HG02610 (cell line): ENCODE measurements around the gene CD200.
"Not testable (repeated sequence)": the region's sequence is repeated elsewhere in the genome, so short reads cannot be mapped to it uniquely, and the experiment has no call there.

ENCODE experiments used
- ATAC-seq: cut with Tn5 transposase; IDR thresholded peaks from one replicate; pipeline ENCODE4 v1.9.1; 2021; ENCODE audit warnings: mild to moderate bottlenecking, moderate library complexity; ENCODE audit not compliant: unreplicated experiment

Gene CD200

GRCh38 chr3:112384769-112385168 is 51.8 kb downstream of the CD200 start:
- ATAC-seq: no peak

GRCh38 chr3:112388972-112389371 is 56.0 kb downstream of the CD200 start:
- ATAC-seq: no peak

GRCh38 chr3:112389961-112390360 is 57.0 kb downstream of the CD200 start:
- ATAC-seq: no peak

- peak; percentile 75 for ATAC-seq
These were observed 58.1 kb downstream of the CD200 start for GRCh38 chr3:112390783-112391641.

- ATAC-seq: peak; percentile 29
These were observed 58.7 kb downstream of the CD200 start for GRCh38 chr3:112391648-112392047.

GRCh38 chr3:112392393-112393359 is 59.7 kb downstream of the CD200 start:
- ATAC-seq: no peak

GRCh38 chr3:112393360-112393728 is 60.4 kb downstream of the CD200 start:
- ATAC-seq: no peak

GRCh38 chr3:112394003-112394640 is 61.2 kb downstream of the CD200 start:
- ATAC-seq: no peak

- ATAC-seq: no peak
These were observed 62.4 kb downstream of the CD200 start for GRCh38 chr3:112395181-112395895.

- no peak for ATAC-seq
These were observed 62.9 kb downstream of the CD200 start for GRCh38 chr3:112395896-112396290.

GRCh38 chr3:112397556-112397955 is 64.6 kb downstream of the CD200 start:
- no peak for ATAC-seq

GRCh38 chr3:112399064-112399463 is 66.1 kb downstream of the CD200 start:
- peak; percentile 47 for ATAC-seq

- ATAC-seq: not testable (repeated sequence)
These were observed 66.6 kb downstream of the CD200 start for GRCh38 chr3:112399554-112399953.

GRCh38 chr3:112400317-112400716 is 67.4 kb downstream of the CD200 start:
- not testable (repeated sequence) for ATAC-seq

GRCh38 chr3:112401617-112402016 is 68.7 kb downstream of the CD200 start:
- ATAC-seq: no peak

GRCh38 chr3:112403103-112403502 is 70.1 kb downstream of the CD200 start:
- ATAC-seq: no peak

GRCh38 chr3:112404924-112405549 is 72.1 kb downstream of the CD200 start:
- not testable (repeated sequence) for ATAC-seq

- ATAC-seq: peak; percentile 46
These were observed 72.9 kb downstream of the CD200 start for GRCh38 chr3:112405845-112406244.

GRCh38 chr3:112407214-112407887 is 74.4 kb downstream of the CD200 start:
- ATAC-seq: peak; percentile 61
